Omental fat pad (tissue), 4 donors: ENCODE measurements around the gene SPRN. TPM values are rescaled to one million over a fixed set of nuclear protein-coding genes. Genes with fewer than 3 reads are reported as not detected.

Experiments used
- ATAC-seq: fragments of 150-250 bp; one replicate; pipeline ENCODE4 v1.9.1; 2016; ENCODE audit warnings: mild to moderate bottlenecking, moderate library complexity; ENCODE audit not compliant: low FRiP score
- DNase-seq: peaks from one replicate; pipeline ENCODE4 v3.0.0-alpha.2; 2019; ENCODE audit warnings: low spot score
- CTCF ChIP-seq, 3 donors: fragments of 450-650 bp; IDR thresholded peaks; one replicate each; pipeline ENCODE4 v1.5.1; 2016 to 2017; ENCODE audit warnings: antibody characterized with exemption in 3 of 3, mild to moderate bottlenecking in 3 of 3, moderate library complexity in 2 of 3
- total RNA-seq, 4 donors: library from RNA; depleted of rRNA; stranded (reverse); fragments of >200 nt; gene quantifications; one replicate each; pipeline ENCODE4 v1.1.0, GENCODE V29; 2016

SPRN gene
- total RNA-seq, 4 donors from 2014 or later: not detected

GRCh38 chr10:133456041-133456951 is 31.9 kb upstream of the SPRN start:
- ATAC-seq: no peak

GRCh38 chr10:133455611-133456031 is 31.2 kb upstream of the SPRN start:
- DNase-seq: no peak
- no peak for TF ChIP-seq CTCF (IDR thresholded peaks at IDR 0.05)
- ATAC-seq: no peak

More at GRCh38 chr10:133456041-133456951, 31.9 kb upstream of the SPRN start:
- no peak for DNase-seq
- no peak for TF ChIP-seq CTCF (IDR thresholded peaks at IDR 0.05)

- ATAC-seq (no peak), DNase-seq (no peak)
- TF ChIP-seq CTCF (IDR thresholded peaks at IDR 0.05): no peak
Measured at GRCh38 chr10:133455196-133455595, 30.8 kb upstream of the SPRN start.

- TF ChIP-seq CTCF (IDR thresholded peaks at IDR 0.05): no peak
- no peak for ATAC-seq
- no peak for DNase-seq
Measured at GRCh38 chr10:133454204-133454893, 29.9 kb upstream of the SPRN start.

GRCh38 chr10:133453516-133454203 is 29.2 kb upstream of the SPRN start, which contains the start of gene SCART1:
TSS of gene SCART1 (plus strand) at chr10:133453945. CDS start at chr10:133453998, 53 bp downstream.
- DNase-seq (no peak), ATAC-seq (no peak)
- no peak for TF ChIP-seq CTCF (IDR thresholded peaks at IDR 0.05)

- no peak for TF ChIP-seq CTCF (IDR thresholded peaks at IDR 0.05)
- ATAC-seq (no peak), DNase-seq (no peak)
Measured at GRCh38 chr10:133452453-133452852, 28.0 kb upstream of the SPRN start.
